Measurements from ENCODE around the gene NEURL1. TPM values are rescaled to one million over a fixed set of nuclear protein-coding genes. Genes with fewer than 3 reads are reported as not detected.

NEURL1 gene
- total and polyA plus RNA-seq, 12 donors, result 0.05 to 1.0 (median 0.17) TPM; not detected in 3

DNA sequence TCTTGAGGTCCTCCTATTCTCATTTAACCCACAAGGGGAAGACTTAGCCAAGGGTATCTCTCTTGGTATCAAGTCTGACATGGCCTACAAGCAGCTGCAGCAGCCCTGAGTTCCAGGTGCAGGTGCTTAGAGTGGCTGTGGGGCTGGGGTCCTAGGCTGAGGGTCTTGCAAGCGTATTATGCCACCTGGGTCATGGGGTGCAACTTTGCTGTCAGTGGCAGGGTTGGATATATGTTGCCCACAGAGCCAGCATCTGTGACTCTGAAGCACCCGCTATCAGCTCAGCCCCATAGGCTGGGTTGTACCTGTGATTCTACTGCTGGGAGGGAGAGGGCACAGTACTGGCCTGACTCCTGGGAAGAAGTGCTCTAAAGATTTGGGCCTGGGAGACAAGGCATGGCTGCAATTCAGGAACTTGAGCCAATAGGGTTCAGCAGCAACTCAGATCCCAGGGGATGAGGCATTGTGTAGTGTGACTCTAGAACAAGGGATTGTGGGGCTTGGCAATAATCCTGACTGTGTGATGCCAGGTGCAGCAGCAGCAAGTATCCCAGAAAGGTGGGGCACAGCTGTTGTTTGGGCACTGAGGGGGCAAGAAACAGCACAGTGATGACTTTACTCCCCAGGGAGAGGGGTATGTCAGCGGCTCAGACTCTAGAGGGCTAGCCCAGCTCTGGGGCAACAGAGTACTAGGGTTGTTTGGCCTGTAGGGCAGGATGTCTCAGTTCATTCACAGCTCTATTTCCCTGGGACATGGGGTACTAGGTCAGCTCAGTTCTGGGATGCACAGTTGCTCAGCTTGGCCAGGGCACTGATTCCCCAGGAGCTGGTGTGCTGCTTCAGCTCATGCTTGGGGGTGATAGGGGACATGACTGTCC, 41.4 kb downstream of the NEURL1 start:
- ATAC-seq (no peak), DNase-seq (no peak)
- no peaks in the 10 kb centered on the region for H3K36me3 ChIP-seq
- H3K27me3 ChIP-seq, result peaks cover 0 to 13% (median 0%) of the 10 kb centered on the region in 7 donors
- H3K4me3 ChIP-seq, result no peak overlapping the region
- intact Hi-C loops (cut with DNase I), result no loop called here
- 93 to 96% methylated on average over 3 of the region's 3 CpGs for WGBS, 2 donors
- no peak overlapping the region for H3K27ac ChIP-seq
- peaks cover 0 to 20% (median 6%) of the 10 kb centered on the region in 11 donors for H3K9me3 ChIP-seq
- TF ChIP-seq, protein P1, sequence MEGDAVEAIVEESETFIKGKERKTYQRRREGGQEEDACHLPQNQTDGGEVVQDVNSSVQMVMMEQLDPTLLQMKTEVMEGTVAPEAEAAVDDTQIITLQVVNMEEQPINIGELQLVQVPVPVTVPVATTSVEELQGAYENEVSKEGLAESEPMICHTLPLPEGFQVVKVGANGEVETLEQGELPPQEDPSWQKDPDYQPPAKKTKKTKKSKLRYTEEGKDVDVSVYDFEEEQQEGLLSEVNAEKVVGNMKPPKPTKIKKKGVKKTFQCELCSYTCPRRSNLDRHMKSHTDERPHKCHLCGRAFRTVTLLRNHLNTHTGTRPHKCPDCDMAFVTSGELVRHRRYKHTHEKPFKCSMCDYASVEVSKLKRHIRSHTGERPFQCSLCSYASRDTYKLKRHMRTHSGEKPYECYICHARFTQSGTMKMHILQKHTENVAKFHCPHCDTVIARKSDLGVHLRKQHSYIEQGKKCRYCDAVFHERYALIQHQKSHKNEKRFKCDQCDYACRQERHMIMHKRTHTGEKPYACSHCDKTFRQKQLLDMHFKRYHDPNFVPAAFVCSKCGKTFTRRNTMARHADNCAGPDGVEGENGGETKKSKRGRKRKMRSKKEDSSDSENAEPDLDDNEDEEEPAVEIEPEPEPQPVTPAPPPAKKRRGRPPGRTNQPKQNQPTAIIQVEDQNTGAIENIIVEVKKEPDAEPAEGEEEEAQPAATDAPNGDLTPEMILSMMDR (IDR thresholded peaks at IDR 0.05), result no peak
- H3K4me1 ChIP-seq, result no peaks in the 10 kb centered on the region

DNA sequence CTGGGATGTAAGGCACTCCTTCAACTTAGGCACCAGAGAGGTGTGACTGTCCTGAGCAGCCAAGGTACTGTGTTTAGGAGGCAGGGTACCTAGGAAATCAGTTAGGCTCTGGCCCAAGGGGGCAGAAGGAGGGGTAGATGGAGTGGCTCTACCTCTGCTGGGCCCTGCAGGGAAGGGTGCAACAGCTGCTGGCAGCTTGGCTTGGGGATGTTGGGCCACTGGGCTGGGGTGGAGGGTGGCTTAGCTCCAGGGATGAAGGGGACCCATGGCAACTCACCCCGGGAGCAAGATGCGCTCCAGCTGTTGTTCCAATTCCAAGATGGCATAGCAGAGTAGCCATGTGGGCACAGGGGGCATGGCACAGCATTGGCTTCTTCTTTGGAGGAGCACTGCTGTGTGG, 42.1 kb downstream of the NEURL1 start:
- DNase-seq (no peak), ATAC-seq (no peak)
- Histone ChIP-seq H3K4me1 (no peaks in the 10 kb centered on the region), H3K27ac (no peak overlapping the region), H3K9me3 (peaks cover 0 to 19% (median 5%) of the 10 kb centered on the region in 11 donors), H3K36me3 (no peaks in the 10 kb centered on the region), H3K4me3 (no peak overlapping the region), H3K27me3 (peaks cover 0 to 13% (median 0%) of the 10 kb centered on the region in 7 donors)
- intact Hi-C loops (cut with DNase I), result no loop called here
- WGBS, 2 donors, result 88 to 97% methylated on average over 2 of the region's 2 CpGs
- TF ChIP-seq, protein P1 (IDR thresholded peaks at IDR 0.05), result no peak

DNA sequence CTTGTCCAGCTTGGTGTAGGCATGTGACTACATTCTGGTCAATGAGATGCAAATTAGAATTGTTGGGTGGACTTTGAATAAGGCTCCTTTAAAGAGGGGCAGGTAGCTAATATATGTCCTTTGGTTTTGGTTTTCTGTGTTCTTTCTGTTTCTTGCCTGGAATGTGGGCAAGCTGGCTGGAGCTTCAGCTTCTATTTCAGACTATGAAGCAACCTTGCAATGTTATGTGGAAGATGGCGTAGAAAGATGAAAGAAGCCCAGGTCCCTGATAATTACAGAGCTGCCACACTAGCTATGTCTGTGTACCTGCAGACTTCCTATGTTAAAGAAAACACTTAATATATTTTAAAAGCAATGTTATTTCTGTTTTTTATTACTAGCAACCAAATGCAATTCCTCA, 46.2 kb downstream of the NEURL1 start:
- H3K27ac ChIP-seq, result no peak overlapping the region
- 0 to 55% methylated on average over 1 of the region's 1 CpG for WGBS, 2 donors
- TF ChIP-seq, protein P1 (IDR thresholded peaks at IDR 0.05), result no peak
- no peak overlapping the region for H3K4me3 ChIP-seq
- peaks cover 0 to 13% (median 0%) of the 10 kb centered on the region in 7 donors for H3K27me3 ChIP-seq
- H3K4me1 ChIP-seq, result peaks cover 5 to 15% (median 11%) of the 10 kb centered on the region in 9 donors
- no peak for DNase-seq
- ATAC-seq, result no peak
- intact Hi-C loops (cut with DNase I), result no loop called here
- no peaks in the 10 kb centered on the region for H3K36me3 ChIP-seq
- H3K9me3 ChIP-seq, result no peaks in the 10 kb centered on the region

DNA sequence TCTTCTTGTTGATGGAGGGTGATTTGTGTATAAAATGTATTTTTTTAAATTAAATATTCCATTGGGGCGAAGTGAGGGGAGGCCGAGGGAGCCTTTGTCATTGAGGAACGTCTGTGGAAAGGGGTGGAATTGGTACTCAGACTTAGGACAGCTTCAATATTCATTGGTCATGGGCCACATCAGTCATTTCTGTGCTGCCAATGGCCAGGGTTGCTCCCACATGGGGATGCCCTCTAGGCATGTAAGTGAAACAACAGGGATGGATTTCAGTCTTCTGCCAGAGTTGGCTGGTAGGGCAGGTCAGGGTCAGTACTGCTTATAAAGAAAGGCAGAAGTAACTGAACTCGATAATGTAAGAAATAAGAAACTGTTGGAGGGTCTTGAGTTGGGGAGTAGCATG, 47.2 kb downstream of the NEURL1 start:
- H3K27ac ChIP-seq, result no peak overlapping the region
- 75 to 88% methylated on average over 4 of the region's 4 CpGs for WGBS, 2 donors
- no peaks in the 10 kb centered on the region for H3K36me3 ChIP-seq
- intact Hi-C loops (cut with DNase I), result no loop called here
- TF ChIP-seq, protein P1 (IDR thresholded peaks at IDR 0.05), result no peak
- H3K4me1 ChIP-seq, result peaks cover 5 to 15% (median 11%) of the 10 kb centered on the region in 9 donors
- H3K9me3 ChIP-seq, result no peaks in the 10 kb centered on the region
- DNase-seq (no peak), ATAC-seq (no peak)
- H3K27me3 ChIP-seq, result peaks cover 0 to 13% (median 0%) of the 10 kb centered on the region in 7 donors
- H3K4me3 ChIP-seq, result no peak overlapping the region
